SW480 (cell line): ENCODE measurements around the gene PRCC.
A peak's percentile ranks its signal among the peaks of the same experiment; 100 is the strongest.

Experiments
- DNase-seq: peaks from one replicate; pipeline ENCODE4 v3.0.0-alpha.2; 2016; ENCODE audit warnings: low spot score

Gene PRCC

DNA sequence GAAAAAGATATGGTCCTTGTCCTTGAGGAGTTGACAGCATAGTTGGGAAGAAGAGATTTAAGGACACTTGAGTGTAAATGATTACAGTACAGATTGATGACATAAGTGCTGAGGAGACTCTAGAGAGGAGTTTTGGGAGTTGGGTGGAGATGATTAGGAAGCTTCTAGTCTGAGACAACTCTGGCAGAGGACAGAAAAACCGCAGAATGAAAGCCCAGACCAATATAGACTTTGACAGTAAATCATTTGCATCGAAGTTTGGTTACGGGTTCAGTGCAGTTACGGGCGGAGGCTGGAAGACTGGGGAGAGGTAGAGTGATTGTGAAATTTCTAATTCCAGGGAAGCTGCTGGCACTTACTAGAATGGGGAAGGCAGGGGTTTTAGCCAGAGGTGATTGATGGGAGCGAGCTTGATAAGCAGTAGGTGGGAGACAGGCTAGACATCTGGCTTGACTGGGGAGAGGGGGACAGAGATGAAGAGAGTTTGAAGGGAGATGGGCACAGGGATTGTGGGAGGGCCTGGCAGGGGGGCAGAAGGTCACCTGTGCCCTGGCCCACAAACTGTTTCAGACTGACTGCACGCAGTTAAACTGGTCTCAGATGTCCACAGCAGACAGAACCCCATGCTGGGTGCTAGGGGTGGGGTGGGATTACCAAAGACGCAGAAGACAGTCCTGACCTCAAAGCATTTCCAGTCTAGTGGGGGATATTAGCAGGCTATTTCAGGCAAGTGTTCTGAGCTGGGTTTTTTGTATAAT is 29.2 kb downstream of the PRCC start:
- DNase-seq: no peak

DNA sequence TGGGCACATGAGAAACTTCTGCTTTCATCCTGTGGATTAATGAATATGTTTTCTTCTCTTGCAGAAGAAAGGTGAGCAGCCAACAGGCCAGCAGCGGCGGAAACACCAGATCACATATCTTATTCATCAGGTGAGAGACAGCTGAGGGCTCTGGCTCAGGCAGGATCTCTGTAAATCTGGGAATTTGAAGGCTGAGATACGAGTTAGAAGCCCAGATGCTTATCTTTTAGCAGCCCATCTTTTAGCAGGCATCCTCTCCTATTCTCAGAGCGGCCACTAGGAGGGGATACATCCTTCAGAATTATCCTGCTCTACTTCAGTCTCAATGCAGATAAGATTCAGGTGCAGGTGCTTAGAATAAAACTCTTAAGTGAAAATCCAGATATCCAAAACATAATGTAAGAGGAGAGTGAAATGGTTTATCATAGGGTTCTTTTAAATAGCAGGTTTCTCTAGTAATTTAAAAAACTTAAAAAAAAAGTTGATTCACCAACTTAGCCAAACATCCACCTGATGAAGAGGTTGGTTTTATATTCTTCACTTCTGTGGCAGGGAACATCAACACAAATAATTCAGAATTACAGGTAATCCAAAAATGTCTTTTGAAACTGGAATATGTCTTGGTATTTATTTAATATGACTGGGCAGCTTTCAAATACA is 30.0 kb downstream of the PRCC start:
- peak; percentile 56 for DNase-seq

DNA sequence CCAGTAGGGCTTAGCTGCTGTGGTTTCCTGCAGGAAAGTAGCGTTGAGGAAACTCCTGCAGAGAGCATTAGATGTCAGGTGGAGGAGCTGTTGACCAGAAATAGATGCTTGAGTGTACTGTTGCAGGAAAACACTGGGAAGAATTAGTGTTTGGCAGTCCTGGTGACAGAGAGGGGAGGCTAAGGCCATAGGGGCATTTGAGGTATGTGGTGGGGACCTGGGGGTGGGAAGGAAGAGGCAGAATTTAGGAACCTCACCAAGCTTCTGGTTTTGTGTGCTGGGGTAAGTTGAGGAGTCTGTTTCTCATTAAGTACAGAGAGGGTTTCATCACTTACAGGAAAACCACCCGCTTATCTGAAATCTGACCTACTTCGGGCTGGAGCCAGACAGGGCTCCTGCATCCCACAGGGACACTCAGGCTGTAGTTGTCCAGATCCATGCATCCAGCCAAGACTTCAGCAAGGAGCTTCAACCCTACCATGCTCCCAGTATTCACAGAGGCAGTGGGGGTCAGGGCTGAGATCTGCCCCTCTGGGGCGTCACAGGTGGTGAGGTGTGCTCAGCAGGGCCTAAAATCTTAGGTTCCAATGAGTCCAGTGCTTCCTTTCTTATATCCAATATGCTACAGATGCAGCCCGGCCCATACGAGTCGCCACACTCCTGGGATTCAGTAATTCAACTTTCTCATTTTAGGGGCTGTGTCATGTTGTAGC is 34.2 kb downstream of the PRCC start:
- no peak for DNase-seq

DNA sequence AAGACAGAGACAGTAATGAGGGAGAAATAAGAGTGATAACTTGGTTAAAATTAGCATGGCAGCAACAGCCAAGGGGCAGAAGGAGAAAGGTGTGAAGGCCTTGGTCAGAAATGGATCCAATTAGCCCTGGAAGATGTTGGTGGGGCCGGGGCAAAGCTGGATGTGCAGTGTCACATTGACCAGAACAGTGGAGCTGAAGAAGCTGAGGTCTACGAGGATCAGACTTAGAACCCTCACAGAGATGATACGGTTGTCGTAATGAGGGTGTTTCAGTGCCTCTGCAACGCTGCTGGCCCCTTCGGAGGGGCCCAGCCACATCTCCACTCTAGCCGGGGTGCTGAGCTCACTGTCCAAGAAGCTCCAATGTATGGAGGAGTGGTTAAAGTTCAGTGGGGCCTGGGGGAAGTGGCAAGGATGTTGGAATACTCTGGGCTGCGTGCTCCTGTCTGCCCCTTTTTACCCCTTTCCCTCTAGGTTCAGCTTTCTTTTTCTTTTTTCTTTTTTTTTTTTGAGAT is 35.1 kb downstream of the PRCC start:
- no peak for DNase-seq

GRCh38 chr1:156803086-156803851 is 35.9 kb downstream of the PRCC start:
- DNase-seq: no peak

DNA sequence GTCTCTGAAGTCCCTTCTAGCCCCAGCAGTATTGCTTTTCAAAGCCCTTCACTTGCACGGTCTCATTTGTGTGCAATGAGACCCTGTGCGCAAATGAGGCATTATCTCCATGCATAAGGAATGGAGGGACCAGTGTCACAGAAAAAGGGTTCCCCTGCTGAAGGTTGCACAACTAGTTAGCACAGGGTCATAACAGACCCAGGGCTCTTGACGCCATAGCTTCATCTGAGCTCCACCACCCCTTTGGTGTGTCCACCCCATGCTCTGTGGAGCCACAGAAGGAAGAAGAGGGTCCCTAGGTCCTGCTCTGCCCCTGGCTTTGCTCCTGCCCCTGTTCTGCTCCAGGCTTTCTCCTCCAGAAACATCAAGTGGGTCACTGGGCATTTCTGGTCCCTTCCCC is 36.7 kb downstream of the PRCC start:
- DNase-seq: no peak

- DNase-seq: no peak
These were observed 37.4 kb downstream of the PRCC start for GRCh38 chr1:156804572-156805243.

GRCh38 chr1:156805766-156806511 is 38.6 kb downstream of the PRCC start:
- no peak for DNase-seq

DNA sequence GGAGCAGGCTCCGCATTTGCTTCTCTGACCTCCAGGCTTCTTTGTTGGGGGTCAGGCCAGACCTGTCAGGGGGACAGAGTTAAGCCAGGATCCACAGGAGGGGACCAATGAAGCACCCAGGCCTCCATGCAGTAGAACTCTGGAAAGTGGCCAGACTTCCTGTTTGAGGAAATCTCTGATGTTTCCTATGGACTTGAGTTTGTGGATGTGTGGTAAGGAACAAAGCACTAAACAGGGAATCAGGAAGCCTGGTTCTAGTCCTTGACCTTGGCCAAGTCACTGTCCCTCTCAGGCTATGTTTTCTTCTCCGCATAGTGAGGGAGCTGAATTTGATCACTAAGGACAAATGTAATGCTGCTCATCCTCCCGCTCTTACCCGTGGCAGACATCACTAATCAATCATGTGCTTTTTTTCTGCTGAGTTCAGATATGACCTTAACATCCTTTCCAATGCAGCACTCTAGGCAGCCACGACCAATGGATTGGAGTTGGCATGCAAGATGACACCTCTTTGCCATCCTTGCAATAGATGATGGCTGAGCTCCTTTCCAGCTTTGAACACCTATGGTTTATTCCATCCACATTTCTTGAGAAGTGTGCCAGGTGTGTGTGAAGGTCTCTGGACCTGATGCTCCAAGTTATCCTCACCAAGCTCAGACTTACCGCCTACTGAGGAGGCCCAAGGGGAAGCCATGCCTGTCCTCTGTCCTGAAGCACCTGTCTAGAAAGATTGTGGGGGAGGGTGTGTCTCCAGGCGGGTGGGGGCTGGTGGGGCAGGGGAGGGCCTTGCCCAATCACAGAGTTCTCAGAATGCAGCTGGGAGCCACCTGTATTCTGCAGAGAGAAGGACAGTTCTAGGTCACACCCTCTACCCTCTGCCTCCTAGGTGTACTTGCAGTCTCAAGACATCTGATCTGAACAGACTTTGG is 39.4 kb downstream of the PRCC start:
- DNase-seq: no peak

GRCh38 chr1:156807627-156808026 is 40.3 kb downstream of the PRCC start:
- DNase-seq: no peak

- DNase-seq: no peak
These were observed 41.1 kb downstream of the PRCC start for GRCh38 chr1:156808186-156809030.

- DNase-seq: no peak
These were observed 41.9 kb downstream of the PRCC start for GRCh38 chr1:156809281-156809680.

- no peak for DNase-seq
These were observed 42.5 kb downstream of the PRCC start for GRCh38 chr1:156809711-156810366.

GRCh38 chr1:156811168-156811567 is 43.8 kb downstream of the PRCC start:
- DNase-seq: no peak

DNA sequence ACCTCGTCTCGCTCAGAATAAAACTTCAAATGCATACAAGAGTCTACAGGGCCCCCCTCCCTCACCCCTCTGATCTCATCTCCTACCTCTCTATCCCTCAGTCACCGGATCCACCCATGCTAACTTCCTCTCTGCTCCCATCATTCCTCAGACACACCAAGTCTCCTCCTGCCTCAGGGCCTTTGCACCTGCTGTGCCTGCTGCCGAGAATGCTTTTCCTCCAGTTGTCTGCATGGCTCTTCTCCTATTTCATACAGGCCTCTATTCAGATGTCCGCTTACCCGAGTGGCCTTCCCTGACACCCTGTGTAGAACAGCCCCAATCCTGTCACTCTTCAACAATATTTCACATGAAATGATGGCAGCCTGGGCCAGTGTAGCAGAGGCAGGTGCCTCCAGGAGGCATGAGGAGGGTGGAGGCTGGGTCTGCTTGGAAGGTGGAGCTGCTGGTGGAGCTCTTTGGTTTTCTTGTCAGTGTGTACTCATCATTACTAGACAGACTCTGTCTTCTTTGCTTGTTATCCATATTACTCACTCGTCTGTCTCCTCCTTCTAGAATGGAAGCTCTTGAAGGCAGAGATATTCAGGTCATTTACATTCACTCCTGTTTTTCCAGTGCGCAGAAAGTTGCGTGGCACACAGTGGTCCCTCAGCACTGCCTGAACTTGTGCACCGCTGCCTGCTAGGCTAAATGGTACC is 45.1 kb downstream of the PRCC start:
- DNase-seq: no peak

DNA sequence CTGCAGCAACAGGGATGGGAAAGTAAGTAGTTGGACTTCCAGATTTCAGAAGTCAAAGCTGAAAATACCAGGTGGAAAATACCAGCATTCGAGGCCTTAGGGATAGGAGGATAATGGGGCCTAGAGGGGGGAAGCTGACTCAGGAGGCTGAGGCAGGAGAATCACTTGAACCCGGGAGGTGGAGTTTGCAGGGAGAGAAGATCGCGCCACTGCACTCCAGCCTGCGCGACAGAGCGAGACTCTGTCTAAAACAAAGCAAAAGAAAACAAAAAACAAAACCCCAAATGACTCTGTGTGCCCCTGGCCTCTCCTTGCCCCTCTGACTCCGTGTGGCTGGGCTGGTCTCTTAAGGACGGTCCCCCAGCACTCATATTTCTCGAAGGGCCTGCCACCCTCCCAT is 46.0 kb downstream of the PRCC start:
- DNase-seq: no peak

DNA sequence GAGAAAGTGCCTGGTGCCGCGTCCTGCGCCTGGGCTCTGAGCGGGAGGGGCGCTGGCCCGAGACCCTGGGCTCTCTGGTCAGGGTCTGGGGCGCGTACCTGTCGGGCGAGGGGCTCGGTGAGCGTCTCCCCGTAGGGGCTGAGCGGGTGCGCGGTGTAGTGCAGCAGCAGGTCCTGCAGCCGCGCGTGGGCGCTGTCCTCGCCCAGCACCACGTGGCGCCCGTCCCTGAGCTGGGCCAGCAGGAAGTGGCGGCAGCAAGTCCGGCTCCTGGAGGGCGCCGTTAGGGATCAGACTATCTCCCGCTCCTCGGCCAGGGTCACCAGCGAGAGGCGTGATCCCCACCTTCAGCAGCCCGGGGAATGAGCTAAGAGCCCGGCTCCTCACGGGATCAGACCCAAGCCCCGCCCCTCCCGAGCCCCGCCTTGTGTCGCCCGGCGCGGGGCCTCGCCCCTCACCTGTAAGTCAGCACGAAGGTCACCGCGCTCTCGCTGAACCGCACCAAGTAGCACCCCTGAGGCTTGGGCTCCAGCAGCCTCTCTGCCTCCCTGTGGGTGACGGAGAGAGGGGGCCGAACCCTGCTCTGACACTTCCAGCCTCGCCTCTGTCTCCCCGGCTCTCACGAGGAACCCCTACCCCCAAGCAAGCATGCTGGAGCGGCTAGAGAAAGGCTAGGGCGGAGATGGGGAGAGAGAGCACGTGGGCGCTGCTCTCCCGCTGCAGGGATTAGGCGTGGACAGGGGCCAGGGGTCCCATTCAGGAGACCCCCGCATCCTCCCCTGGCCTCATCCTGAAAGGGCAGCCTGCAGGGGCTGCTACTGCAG is 46.6 kb downstream of the PRCC start:
- DNase-seq: peak; percentile 64
